Measurements from ENCODE around the gene TM7SF2.

The TM7SF2 gene

GRCh38 chr11:65095427-65095826 lies 16.2 kb upstream of the TM7SF2 start:
- no peak for FAIRE-seq

GRCh38 chr11:65095974-65096806 lies 15.5 kb upstream of the TM7SF2 start, which contains the start of gene VPS51:
TSS of gene VPS51 (plus strand) at chr11:65096214. CDS start at chr11:65096251, 37 bp downstream.
- FAIRE-seq: no peak

DNA sequence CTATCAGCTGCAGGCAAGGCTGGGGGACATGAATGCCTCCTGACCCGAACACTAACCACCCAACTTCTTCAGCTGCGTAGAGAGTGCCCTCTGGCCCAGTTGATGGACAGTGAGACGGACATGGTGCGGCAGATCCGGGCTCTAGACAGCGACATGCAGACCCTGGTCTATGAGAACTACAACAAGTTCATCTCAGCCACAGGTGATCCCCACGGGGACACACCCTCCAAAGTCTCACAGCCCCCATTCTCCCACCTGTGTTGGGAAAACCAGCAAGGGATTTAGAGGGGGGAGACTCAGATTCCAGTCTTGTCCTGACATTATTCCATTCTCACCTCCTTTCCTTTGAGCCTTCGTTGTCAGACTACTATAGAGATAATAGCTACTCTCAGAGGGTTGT lies 14.7 kb upstream of the TM7SF2 start:
- no peak for FAIRE-seq

GRCh38 chr11:65100674-65101350 lies 10.9 kb upstream of the TM7SF2 start:
- no peak for FAIRE-seq

- no peak for FAIRE-seq
Observed at GRCh38 chr11:65102142-65103095, 9.3 kb upstream of the TM7SF2 start.

DNA sequence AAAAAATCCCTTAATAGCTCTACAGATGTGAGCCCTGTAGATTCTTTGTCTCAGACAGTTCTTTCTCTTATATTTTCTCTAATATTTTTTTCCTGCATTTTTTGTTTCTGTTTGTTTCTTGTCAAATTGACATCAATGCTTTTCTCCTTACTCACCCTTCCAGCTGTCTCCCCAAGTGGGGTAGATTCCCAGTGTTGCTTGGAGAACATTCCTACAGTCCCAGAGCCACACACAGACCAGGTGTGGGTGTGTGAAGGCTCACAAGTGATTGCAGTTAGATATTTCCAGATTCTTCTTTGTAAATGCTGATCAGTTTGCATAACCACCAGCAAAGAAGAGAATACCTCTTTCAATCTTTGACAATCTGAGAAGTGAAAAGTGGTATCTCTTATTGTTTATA lies 8.2 kb upstream of the TM7SF2 start:
- no peak for FAIRE-seq

GRCh38 chr11:65104628-65105027 lies 7.0 kb upstream of the TM7SF2 start:
- no peak for FAIRE-seq

DNA sequence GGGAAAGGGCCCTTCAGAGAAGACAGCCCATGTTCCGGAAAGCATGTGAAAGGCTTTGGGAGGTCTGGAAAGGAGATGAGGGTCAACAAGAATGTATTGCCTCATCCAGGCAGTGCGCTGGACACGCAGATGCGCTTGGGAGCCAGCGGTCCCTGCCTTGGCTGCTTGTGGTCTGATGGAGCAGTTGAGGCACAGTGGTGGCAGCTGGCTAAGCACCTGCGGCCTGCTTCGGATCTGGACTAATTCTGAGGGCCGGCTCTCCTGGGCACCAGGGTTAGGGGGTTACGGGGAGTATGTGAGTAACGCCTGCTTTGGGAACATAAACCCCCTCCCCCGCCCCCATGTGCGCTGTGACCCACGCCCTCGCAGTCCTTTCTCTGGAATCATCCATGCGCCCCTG lies 4.6 kb upstream of the TM7SF2 start:
- FAIRE-seq: no peak

DNA sequence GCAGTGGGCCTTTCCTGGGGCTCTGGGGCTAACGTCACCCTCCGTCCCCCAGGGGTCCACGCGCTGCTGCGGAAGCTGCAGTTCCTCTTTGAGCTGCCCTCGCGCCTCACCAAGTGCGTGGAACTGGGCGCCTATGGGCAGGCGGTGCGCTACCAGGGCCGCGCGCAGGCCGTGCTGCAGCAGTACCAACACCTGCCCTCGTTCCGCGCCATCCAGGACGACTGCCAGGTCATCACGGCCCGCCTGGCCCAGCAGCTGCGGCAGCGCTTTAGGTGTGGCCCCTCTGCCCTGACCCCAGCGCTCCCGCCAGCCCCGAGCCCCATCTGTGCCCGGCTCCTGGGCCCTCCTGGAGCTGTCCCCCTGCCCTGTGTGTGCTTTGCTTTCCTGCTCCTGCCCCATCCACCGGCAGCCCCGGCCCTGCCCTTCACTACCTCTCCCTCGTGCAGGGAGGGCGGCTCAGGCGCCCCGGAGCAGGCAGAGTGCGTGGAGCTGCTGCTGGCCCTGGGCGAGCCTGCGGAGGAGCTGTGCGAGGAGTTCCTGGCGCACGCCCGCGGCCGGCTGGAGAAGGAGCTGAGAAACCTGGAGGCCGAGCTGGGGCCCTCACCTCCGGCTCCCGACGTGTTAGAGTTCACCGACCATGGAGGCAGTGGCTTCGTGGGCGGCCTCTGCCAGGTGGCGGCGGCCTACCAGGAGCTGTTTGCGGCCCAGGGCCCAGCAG lies 3.8 kb upstream of the TM7SF2 start:
- FAIRE-seq: no peak

GRCh38 chr11:65108469-65109123 lies 3.1 kb upstream of the TM7SF2 start:
- no peak for FAIRE-seq

DNA sequence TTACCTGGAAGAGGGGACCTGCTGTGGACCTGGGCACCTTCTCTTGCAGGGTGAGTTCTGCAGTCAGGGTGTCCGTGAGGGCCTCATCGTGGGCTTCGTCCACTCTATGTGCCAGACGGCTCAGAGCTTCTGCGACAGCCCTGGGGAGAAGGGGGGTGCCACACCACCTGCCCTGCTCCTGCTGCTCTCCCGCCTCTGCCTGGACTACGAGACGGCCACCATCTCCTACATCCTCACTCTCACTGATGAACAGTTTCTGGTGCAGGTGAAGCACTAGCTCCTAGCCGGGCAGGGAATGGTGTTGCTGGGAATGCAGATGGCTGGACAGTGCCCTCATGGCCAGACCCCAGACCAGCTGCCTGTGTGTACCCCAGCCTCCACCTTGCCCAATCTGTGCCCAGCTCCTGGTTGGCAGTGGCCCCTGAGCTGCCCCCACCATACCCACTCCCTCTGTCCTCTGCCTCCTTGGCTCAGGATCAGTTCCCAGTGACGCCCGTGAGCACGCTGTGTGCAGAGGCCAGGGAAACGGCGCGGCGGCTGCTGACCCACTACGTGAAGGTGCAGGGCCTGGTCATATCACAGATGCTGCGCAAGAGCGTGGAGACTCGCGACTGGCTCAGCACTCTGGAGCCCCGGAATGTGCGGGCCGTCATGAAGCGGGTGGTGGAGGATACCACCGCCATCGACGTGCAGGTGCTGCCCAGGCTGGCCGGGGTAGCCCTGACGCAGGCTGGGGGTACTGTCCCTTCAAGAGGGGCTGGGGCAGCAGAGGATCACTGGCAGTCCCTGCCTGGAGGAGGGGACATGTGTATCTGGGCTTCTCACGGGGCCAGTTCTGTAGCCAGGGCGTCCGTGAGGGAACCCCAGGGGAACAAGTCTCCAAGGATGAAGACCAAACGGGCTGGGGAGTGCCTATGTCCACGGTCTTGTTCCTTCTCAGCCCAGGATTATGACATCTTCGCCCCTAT lies 2.2 kb upstream of the TM7SF2 start:
- no peak for FAIRE-seq

GRCh38 chr11:65110354-65110861 lies 1.3 kb upstream of the TM7SF2 start:
- no peak for FAIRE-seq

- FAIRE-seq: no peak
Observed at GRCh38 chr11:65111159-65111743, 421 bp upstream of the TM7SF2 start.

GRCh38 chr11:65112546-65113360 lies 1.1 kb downstream of the TM7SF2 start:
- no peak for FAIRE-seq

- FAIRE-seq: no peak
Observed at GRCh38 chr11:65113361-65113756, 1.7 kb downstream of the TM7SF2 start.

GRCh38 chr11:65113839-65114238 lies 2.2 kb downstream of the TM7SF2 start:
- no peak for FAIRE-seq

- no peak for FAIRE-seq
Observed at GRCh38 chr11:65114538-65115171, 3.0 kb downstream of the TM7SF2 start.

DNA sequence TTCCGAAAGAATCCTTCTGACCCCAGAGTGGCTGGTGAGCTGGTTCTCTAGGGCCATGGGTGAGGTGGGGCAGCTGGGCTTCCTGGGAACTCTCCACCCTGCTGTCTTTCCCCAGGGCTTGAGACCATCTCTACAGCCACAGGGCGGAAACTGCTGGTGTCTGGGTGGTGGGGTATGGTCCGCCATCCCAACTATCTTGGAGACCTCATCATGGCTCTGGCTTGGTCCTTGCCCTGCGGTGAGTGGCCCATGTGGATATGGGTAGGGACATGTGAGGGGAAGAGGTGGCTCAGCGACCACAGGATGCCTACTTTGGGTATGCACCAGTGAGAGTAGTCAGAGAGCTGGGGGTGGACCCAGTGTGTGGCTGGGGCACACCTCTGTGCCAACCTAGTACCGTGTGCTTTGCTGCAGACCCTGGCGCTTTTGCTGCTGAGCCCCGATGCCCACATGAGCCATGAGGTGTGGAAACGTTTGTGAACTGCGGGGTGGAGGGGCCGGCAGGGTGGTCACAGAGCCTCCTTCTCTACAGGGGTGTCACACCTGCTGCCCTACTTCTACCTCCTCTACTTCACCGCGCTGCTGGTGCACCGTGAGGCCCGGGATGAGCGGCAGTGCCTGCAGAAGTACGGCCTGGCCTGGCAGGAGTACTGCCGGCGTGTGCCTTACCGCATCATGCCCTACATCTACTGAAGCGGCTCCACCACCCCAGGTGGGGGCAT lies 3.9 kb downstream of the TM7SF2 start:
- no peak for FAIRE-seq
